GM03348 (cell line): Measurements from ENCODE around the gene KRT37.

Experiments used
- DNase-seq: peaks from one replicate; pipeline ENCODE4 v3.0.0; 2012; ENCODE audit warnings: low spot score

KRT37 gene

DNA sequence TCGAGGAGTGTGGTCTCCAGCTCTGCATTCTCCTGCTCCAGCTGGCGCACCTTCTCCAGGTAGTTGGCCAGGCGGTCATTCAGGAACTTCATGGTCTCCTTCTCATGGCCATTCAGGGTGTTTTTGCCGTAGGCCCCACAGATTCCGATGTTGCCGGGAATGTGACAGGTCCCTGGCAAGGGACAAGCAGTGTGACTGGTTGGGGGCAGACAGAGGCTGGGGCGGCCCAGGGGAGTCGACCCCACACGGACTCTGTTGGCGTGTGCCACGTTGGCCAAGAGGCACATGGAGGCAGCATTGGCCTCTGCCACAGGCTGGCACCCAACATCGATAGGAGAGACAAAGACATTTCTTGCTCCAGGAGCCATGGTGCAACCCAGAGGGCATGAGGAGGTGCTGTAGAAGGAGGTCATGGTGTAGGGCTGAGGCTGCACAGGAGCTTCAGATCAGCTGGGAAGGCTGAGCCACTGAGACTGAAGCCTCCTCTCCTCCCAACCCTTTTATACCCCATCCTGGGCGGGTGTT lies at the start of gene KRT37:
KRT37 (minus strand) TSS at position 475 of the 525 bp plus-strand sequence; CDS start at position 413, 62 bp downstream.
- no peak for DNase-seq

GRCh38 chr17:41468346-41468745 lies 44.0 kb upstream of the KRT37 start:
- DNase-seq, result no peak

GRCh38 chr17:41467561-41467960 lies 43.2 kb upstream of the KRT37 start:
- DNase-seq, result peak; percentile 43

GRCh38 chr17:41466988-41467387 lies 42.6 kb upstream of the KRT37 start, which contains the start of gene KRT32:
TSS of gene KRT32 (minus strand) at chr17:41467386. CDS start at chr17:41467325, 61 bp downstream.
- DNase-seq, result no peak

GRCh38 chr17:41464682-41465081 lies 40.3 kb upstream of the KRT37 start:
- DNase-seq, result peak; percentile 90

GRCh38 chr17:41464173-41464572 lies 39.8 kb upstream of the KRT37 start:
- no peak for DNase-seq

GRCh38 chr17:41463746-41464145 lies 39.4 kb upstream of the KRT37 start:
- no peak for DNase-seq

- DNase-seq, result no peak
Observed at GRCh38 chr17:41462705-41463104, 38.3 kb upstream of the KRT37 start.

GRCh38 chr17:41457676-41458075 lies 33.3 kb upstream of the KRT37 start:
- no peak for DNase-seq

DNA sequence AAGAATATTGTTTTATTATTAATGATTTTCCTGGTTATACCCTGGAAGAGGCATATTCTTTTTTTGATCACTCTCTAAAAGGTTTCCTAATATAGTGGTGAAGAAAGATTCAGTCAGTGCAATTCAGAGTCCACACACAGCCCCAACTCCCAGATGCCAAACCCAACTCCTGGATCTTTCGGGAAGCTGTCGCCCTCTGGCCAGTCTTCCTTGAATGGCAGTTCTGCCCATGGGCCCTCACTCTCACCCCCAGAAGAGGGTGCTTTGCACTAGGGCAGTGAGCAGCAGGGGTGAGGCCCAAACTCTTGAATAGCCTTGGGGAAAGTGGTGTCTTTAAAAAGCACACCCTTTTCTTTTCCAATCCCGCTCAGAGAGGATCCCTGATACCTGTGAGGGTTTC lies 31.8 kb upstream of the KRT37 start:
- no peak for DNase-seq

GRCh38 chr17:41455236-41455635 lies 30.9 kb upstream of the KRT37 start:
- DNase-seq, result no peak

- DNase-seq, result no peak
Observed at GRCh38 chr17:41453066-41453465, 28.7 kb upstream of the KRT37 start.

- DNase-seq, result no peak
Observed at GRCh38 chr17:41452281-41452680, 27.9 kb upstream of the KRT37 start.

DNA sequence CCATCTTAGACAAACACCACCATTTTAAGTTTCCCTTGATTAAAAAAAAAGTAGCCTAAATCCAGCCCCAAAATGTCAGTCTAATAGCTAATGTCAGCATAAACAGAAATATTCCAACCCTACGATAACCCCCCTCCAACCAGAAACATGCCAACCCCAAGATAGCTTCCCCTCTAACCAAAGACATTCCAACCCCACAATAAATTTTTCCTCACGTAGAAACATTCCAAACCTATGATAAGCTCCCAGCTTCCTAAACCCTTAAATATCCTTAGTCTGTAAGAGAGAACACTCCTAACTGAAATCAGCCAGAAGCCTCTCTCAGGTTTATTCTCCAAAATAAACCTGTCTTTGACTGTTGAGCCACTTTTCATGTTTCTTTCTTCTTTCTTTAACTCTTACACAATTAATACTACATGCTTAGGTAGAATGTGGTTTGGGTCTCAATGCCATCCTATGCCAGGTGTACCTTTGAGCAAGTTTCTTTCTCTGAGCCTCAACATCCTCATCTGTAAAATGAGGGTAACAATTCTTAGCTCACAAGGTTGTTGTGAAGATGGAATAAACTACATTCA lies 26.9 kb upstream of the KRT37 start:
- DNase-seq, result peak; percentile 35

DNA sequence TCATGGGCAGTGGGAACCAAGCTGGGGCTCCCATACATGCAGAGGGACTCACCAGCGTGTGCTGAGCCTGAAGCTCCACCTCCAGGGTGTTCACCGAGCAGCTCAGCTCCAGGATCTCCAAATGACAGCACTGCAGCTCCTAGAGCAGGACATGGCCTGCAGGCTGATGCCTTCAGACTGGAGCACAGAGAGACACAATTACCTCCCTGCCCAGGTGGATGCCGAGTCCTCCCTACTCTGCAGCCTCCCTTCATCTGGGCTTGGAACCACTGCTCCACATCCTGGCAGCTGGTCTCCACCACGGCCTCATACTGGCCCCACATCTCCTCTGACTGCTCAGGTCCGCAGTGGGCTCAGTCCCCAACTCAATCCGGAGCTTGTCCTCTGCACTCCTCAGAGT lies 24.6 kb upstream of the KRT37 start:
- no peak for DNase-seq

GRCh38 chr17:41448506-41448905 lies 24.1 kb upstream of the KRT37 start:
- no peak for DNase-seq

GRCh38 chr17:41446806-41447205 lies 22.4 kb upstream of the KRT37 start:
- DNase-seq, result peak; percentile 58

DNA sequence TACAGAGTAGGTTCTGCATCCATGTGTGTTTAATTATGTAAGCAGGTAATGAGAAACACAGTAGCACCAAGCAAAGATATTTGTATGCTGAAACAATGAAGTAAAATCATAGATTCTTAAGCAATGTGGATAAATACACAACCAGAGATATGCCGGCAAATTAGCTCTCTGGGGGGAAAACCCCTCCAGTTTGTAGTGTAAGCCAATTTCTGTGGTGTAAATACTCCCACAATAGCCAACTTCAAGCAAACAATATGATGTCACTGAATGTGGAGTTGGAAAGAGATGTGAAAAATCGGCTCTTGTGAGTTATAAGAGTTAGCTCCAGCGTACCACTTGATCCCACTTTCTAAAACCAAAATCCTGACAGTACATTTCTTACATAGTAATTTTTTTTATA lies 20.3 kb upstream of the KRT37 start:
- DNase-seq, result no peak

DNA sequence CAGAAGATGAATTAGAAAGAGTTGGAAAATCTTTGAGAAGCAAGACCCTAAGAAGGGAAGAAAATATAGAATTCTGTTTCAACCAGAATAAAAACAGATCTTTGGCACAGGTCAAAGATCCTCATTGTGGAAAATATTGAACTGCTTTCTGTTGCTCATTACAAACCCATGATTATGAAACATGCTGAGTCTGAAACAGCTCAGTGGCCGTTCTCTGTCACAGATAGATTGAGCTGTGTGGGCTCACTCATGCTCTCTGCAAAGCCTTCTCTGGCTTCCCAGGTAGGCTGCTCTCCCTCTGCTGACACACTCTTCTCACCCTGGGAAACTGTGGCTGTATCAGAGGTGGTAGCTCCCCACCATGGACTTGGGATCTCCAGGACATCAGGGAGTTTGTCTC lies 19.8 kb upstream of the KRT37 start:
- DNase-seq, result peak; percentile 52

DNA sequence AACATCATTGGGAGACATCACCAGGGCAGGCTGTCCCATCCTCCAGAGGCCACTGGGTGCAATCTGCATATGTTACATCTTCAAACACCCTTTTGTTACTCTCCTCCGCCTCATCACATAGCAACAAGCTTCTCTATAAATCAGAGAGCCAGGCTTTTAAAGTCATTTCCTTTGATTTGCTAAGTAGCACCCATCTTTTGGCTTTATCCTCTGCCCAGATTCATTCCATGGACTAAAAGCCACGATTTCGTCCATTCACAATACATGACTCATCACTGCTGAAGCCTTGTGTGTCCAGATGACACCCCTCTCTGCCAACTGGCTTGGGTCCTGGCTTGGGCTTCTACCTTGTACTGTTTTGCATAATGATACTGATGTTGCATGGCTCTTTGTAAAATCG lies 18.4 kb upstream of the KRT37 start:
- DNase-seq, result peak; percentile 78

- DNase-seq, result no peak
Observed at GRCh38 chr17:41440531-41441033, 16.2 kb upstream of the KRT37 start, which contains the start of gene KRT38. TSS of gene KRT38 (minus strand) at chr17:41440983. CDS start at chr17:41440921, 62 bp downstream.

GRCh38 chr17:41439375-41439774 lies 15.0 kb upstream of the KRT37 start:
- DNase-seq, result no peak

DNA sequence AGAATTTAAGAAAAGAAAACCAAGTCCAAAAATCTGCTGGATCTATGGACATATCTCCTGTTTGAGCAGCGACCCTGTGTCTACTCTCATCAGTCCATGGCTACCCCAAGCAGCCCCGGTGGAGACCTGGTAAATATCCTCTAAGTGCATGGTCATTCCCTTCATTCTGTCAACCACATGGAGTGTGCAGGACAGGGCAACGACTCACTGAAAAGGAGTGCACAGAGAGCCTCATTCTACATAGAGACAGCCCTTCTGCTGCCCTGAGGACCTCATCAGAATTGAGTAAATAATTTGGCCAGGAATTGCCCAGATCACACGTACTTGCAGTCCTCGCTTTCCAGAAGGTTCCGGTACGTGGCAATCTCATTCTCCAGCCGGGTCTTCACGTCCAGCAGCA lies 13.4 kb upstream of the KRT37 start:
- no peak for DNase-seq

DNA sequence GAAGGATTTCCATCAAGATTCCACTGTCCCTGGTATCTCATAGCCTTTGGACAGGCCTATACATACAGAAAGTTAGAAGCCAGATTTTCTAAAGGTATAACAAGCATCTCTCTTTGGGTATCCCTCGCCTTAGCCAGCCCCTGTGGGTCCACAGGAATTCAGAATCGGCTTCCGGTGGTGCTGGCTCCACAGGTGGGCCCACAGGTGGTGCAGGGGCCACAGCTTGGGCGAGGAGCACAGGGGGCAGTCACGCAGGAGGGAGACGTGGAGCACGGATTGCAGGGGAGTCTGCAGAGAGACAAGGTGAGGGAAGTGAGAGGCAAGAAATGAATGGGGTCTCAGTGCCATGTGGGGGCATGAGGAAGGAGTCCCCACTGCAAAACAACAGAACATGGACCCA lies 12.9 kb upstream of the KRT37 start:
- no peak for DNase-seq
